ENCODE data around the gene B3GLCT. TPM values are rescaled to one million over a fixed set of nuclear protein-coding genes. Genes with fewer than 3 reads are reported as not detected.

B3GLCT gene
- total RNA-seq, 1 donor from 2014 or later = 3.0 TPM

DNA sequence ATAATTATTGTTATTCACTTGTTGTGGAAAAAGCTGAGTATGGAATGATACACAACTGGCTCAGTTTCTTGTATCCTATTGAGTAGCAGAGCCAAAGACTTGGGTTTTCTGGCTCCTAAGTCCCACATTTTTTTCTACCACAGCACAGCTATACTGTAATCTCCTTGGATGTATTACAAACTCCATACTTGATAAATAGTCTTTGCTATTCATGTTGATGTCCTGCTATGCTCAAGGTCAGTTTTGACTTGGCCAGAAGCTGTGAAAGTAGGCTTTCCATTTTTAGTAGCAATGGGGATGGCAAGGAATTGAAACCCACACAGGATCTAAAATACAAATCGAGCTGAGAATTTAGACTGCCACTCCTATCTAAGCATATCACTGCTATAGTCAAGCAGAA, 79.1 kb downstream of the B3GLCT start:
- ChIA-PET CTCF (no interaction called here), POLR2A (no interaction called here)
- Mint-ChIP-seq H3K4me3 (no peak overlapping the region), H3K4me1 (no peaks in the 10 kb centered on the region), H3K9me3 (no peaks in the 10 kb centered on the region), H3K36me3 (ENCODE audit: low read depth) (peaks cover 46% of the 10 kb centered on the region), H3K27me3 (no peaks in the 10 kb centered on the region), H3K27ac (no peak overlapping the region)
- intact Hi-C loops (cut with micrococcal nuclease) = no loop called here
- no peak for ATAC-seq (ENCODE audit: low read depth)
- no peak for DNase-seq
- TF ChIP-seq, protein P1, sequence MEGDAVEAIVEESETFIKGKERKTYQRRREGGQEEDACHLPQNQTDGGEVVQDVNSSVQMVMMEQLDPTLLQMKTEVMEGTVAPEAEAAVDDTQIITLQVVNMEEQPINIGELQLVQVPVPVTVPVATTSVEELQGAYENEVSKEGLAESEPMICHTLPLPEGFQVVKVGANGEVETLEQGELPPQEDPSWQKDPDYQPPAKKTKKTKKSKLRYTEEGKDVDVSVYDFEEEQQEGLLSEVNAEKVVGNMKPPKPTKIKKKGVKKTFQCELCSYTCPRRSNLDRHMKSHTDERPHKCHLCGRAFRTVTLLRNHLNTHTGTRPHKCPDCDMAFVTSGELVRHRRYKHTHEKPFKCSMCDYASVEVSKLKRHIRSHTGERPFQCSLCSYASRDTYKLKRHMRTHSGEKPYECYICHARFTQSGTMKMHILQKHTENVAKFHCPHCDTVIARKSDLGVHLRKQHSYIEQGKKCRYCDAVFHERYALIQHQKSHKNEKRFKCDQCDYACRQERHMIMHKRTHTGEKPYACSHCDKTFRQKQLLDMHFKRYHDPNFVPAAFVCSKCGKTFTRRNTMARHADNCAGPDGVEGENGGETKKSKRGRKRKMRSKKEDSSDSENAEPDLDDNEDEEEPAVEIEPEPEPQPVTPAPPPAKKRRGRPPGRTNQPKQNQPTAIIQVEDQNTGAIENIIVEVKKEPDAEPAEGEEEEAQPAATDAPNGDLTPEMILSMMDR (IDR thresholded peaks at IDR 0.05) = no peak

DNA sequence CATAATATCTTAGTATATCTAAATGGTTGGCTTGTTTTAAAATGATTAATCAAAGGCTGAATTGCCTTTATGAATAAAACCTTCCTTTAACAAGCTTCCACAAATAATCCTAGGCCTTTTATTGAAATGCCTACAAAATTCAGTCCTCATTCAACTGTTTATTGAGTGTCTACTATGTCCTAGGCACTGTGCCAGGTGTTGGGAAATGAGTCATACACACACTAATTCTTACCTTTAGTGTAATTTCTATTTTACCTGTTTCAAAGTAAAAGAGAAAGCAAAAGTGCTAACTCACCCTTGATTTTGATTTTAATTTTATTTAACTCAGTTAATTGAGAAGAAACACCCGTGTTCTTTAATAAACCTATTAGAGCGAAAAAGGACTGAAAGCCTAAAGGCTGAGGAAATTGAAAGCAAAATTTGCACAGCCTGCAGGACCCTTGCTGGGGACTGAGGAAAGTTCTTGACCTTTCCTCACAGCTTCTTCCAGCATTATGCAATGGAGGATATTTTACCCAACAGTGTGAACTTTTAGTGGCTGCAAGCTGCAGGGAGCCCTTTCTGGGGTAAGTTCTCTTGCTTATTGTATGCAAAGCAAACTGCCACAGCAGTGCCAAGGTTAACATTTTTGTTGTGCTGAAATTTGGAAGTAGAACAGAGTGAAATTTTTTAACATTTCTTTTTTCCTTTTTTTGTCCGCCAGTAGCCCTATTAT, 83.1 kb downstream of the B3GLCT start:
- Mint-ChIP-seq H3K27ac (no peak overlapping the region), H3K4me3 (no peak overlapping the region), H3K9me3 (peaks cover 3% of the 10 kb centered on the region), H3K4me1 (no peaks in the 10 kb centered on the region), H3K36me3 (ENCODE audit: low read depth) (peaks cover 33% of the 10 kb centered on the region), H3K27me3 (no peaks in the 10 kb centered on the region)
- no peak for ATAC-seq (ENCODE audit: low read depth)
- no peak for DNase-seq
- TF ChIP-seq, protein P1 (IDR thresholded peaks at IDR 0.05) = no peak
- CTCF ChIA-PET = no interaction called here
- intact Hi-C loops (cut with micrococcal nuclease) = no loop called here
- POLR2A ChIA-PET = no interaction called here

DNA sequence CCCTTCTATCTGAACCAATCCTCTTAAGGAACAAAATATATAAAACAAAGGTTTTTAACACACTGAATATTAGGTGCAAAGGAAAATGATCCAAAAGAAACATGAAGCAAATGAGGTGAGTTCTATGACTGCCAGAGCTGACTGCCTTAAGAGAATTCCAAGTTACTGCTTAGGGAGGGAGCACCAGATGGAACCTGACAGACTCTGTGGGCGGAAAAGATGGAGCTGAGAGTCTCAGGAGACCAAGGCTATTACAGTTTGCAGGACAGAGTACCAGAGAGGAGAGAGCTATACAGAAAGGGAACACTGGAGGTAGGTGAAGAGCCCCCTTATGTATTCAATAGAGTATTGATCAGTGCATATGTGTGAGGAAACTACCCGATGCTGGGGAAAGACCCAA, 87.2 kb downstream of the B3GLCT start:
- Mint-ChIP-seq H3K27me3 (no peaks in the 10 kb centered on the region), H3K27ac (no peak overlapping the region), H3K36me3 (ENCODE audit: low read depth) (peaks cover 57% of the 10 kb centered on the region), H3K4me3 (no peak overlapping the region), H3K4me1 (no peaks in the 10 kb centered on the region), H3K9me3 (peaks cover 19% of the 10 kb centered on the region)
- CTCF ChIA-PET = no interaction called here
- ATAC-seq (ENCODE audit: low read depth) (no peak), DNase-seq (no peak)
- intact Hi-C loops (cut with micrococcal nuclease) = no loop called here
- POLR2A ChIA-PET = no interaction called here
- TF ChIP-seq, protein P1 (IDR thresholded peaks at IDR 0.05) = no peak

GRCh38 chr13:31301119-31301518, 101.3 kb downstream of the B3GLCT start:
- POLR2A ChIA-PET = no interaction called here
- TF ChIP-seq, protein P1 (IDR thresholded peaks at IDR 0.05) = no peak
- H3K9me3 Mint-ChIP-seq = no peaks in the 10 kb centered on the region
- H3K4me1 Mint-ChIP-seq = peaks cover 3% of the 10 kb centered on the region
- CTCF ChIA-PET = no interaction called here
- peaks cover 18% of the 10 kb centered on the region for H3K36me3 Mint-ChIP-seq (ENCODE audit: low read depth)
- H3K27me3 Mint-ChIP-seq = no peaks in the 10 kb centered on the region
- H3K4me3 Mint-ChIP-seq = no peak overlapping the region
- ATAC-seq (ENCODE audit: low read depth) (no peak), DNase-seq (no peak)
- no peak overlapping the region for H3K27ac Mint-ChIP-seq
- intact Hi-C loops (cut with micrococcal nuclease) = no loop called here

DNA sequence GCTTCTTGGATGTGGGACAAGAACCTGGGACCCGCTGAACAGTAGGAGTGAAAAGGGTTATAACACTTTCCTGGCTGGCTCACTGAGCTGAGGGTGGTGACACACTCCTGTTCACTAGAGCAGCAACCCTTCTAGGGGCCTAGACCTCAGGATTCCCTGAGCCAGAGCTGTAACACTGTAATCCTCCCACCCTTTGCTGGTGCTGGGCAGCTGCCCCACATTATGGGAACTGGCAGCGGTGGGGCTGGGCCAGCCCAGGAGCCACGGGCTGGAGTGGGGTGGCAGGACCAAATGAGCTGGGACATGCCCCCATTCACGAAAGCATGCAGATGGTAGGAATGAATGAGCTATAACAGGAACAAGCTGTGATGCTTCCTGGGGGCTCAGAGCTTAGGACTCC, 110.6 kb downstream of the B3GLCT start:
- no peaks in the 10 kb centered on the region for H3K27me3 Mint-ChIP-seq
- POLR2A ChIA-PET = no interaction called here
- H3K4me3 Mint-ChIP-seq = no peak overlapping the region
- peaks cover 35% of the 10 kb centered on the region for H3K36me3 Mint-ChIP-seq (ENCODE audit: low read depth)
- intact Hi-C loops (cut with micrococcal nuclease) = no loop called here
- peaks cover 34% of the 10 kb centered on the region for H3K9me3 Mint-ChIP-seq
- TF ChIP-seq, protein P1 (IDR thresholded peaks at IDR 0.05) = no peak
- CTCF ChIA-PET = no interaction called here
- no peak overlapping the region for H3K27ac Mint-ChIP-seq
- ATAC-seq (ENCODE audit: low read depth) (no peak), DNase-seq (no peak)
- H3K4me1 Mint-ChIP-seq = no peaks in the 10 kb centered on the region

Data from activated B cell treated with CpG ODN at 0.5 μM for 24 hours (primary cell).